OCI-LY3 (cell line): ENCODE data around the gene ERICH4.

ENCODE experiments used
- EZH2phosphoT487 ChIP-seq: fragments of 200-600 bp; shearing (Covaris generic); IDR thresholded peaks from 2 replicates; pipeline ENCODE4 v1.6.1; 2018; ENCODE audit warnings: antibody characterized with exemption, mixed run types, low read depth
- TF ChIP-seq, protein P1 (sequence below): fragments of 200-600, 300-600 bp; sonication (generic); IDR thresholded peaks from 2 replicates; pipeline ENCODE4 v1.5.1; 2014; ENCODE audit warnings: antibody characterized with exemption, low read length, low read depth

DNA sequence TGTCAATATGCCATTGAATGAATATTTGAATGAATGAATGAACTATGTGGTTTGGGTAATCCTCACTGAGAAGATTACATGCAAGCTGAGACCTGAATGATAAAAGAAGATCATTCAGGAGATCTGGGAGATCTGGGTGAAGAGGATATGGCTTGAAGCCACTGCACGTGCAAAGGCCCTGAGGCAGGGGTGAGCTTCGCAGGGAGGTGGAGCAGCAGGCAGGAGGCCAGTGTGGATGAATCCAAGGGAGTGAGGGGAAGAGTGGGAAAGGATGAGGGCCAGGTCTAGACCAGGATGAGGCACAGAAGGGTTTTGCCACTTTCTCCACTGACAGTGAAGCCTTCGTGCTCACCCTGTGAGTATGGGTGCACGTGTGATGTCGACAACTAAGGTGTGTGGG, 49.9 kb downstream of the ERICH4 start:
- TF ChIP-seq, protein P1, sequence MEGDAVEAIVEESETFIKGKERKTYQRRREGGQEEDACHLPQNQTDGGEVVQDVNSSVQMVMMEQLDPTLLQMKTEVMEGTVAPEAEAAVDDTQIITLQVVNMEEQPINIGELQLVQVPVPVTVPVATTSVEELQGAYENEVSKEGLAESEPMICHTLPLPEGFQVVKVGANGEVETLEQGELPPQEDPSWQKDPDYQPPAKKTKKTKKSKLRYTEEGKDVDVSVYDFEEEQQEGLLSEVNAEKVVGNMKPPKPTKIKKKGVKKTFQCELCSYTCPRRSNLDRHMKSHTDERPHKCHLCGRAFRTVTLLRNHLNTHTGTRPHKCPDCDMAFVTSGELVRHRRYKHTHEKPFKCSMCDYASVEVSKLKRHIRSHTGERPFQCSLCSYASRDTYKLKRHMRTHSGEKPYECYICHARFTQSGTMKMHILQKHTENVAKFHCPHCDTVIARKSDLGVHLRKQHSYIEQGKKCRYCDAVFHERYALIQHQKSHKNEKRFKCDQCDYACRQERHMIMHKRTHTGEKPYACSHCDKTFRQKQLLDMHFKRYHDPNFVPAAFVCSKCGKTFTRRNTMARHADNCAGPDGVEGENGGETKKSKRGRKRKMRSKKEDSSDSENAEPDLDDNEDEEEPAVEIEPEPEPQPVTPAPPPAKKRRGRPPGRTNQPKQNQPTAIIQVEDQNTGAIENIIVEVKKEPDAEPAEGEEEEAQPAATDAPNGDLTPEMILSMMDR, result no peak
- no peak for TF ChIP-seq EZH2phosphoT487
